IMR-90 (cell line): ENCODE data around the gene SPANXN3. TPM values are rescaled to one million over a fixed set of nuclear protein-coding genes. Genes with fewer than 3 reads are reported as not detected.

Experiments
- ATAC-seq: fragments of 200-7000 bp; cut with Tn5 transposase; 2 replicates; pipeline ENCODE4 v1.9.1; 2020; ENCODE audit warnings: low read depth, mild to moderate bottlenecking, moderate library complexity
- BruUV-seq: library from RNA; stranded (reverse); fragments of 400-500 nt; replicated peaks from 2 replicates; lab custom pipeline; 2021; lab: Mats Ljungman, UMichigan
- CTCF ChIA-PET: fragments of 300-600 bp; formaldehyde crosslinking; extraction: SDS; loops from one replicate; lab custom pipeline; 2021; ENCODE audit warnings: antibody characterized with exemption; lab: Yijun Ruan, JAX
- POLR2A ChIA-PET: fragments of 300-600 bp; sonication (Branson Sonifier 250); formaldehyde crosslinking; loops from one replicate; lab custom pipeline; 2022; ENCODE audit warnings: antibody characterized with exemption; ENCODE audit not compliant: unreplicated experiment; lab: Charles Lee
- DNase-seq: peaks from one replicate; pipeline ENCODE4 v3.0.0; 2013
- H2AFZ ChIP-seq: replicated peaks from 2 replicates; pipeline ENCODE3; 2013; ENCODE audit warnings: low read length, mild to moderate bottlenecking; ENCODE audit not compliant: poor library complexity
- H2AK5ac ChIP-seq: 2 replicates; pipeline ENCODE4 v1.6.1; 2013; ENCODE audit warnings: low read depth, low read length, inconsistent platforms
- H2AK9ac ChIP-seq: replicated peaks from 2 replicates; pipeline ENCODE3; 2013; ENCODE audit warnings: mild to moderate bottlenecking, low read depth, low read length, moderate library complexity; ENCODE audit not compliant: poor library complexity
- H2BK120ac ChIP-seq: 2 replicates; pipeline ENCODE4 v1.6.1; 2013; ENCODE audit warnings: low read depth, low read length, inconsistent platforms
- H2BK15ac ChIP-seq: 3 replicates; pipeline ENCODE4 v1.6.1; 2013; ENCODE audit warnings: low read depth, low read length, inconsistent platforms
- H2BK20ac ChIP-seq: 2 replicates; pipeline ENCODE4 v1.6.1; 2013; ENCODE audit warnings: low read depth, mild to moderate bottlenecking, inconsistent platforms, low read length, moderate library complexity
- H2BK5ac ChIP-seq: 2 replicates; pipeline ENCODE4 v1.6.1; 2013; ENCODE audit warnings: mild to moderate bottlenecking, low read depth, low read length, inconsistent platforms; ENCODE audit not compliant: poor library complexity, severe bottlenecking
- H3K14ac ChIP-seq: replicated peaks from 2 replicates; pipeline ENCODE4 v1.6.1; 2013; ENCODE audit warnings: low read depth, low read length, inconsistent platforms
- H3K18ac ChIP-seq: 2 replicates; pipeline ENCODE4 v1.6.1; 2013; ENCODE audit warnings: low read depth, low read length, control low read depth
- H3K23ac ChIP-seq: 2 replicates; pipeline ENCODE4 v1.6.1; 2013; ENCODE audit warnings: low read depth, low read length, inconsistent platforms
- H3K27ac ChIP-seq: 2 replicates; pipeline ENCODE4 v1.5.1; 2013; ENCODE audit warnings: mild to moderate bottlenecking, control low read depth, low read length; ENCODE audit not compliant: insufficient read depth
- H3K27me3 ChIP-seq: 2 replicates; pipeline ENCODE4 v1.6.1; 2013; ENCODE audit warnings: low read length; ENCODE audit not compliant: control insufficient read depth, insufficient read depth
- H3K36me3 ChIP-seq: 2 replicates; pipeline ENCODE4 v1.6.1; 2013; ENCODE audit warnings: low read length, mixed read lengths; ENCODE audit not compliant: control insufficient read depth, insufficient read depth
- H3K4ac ChIP-seq: 2 replicates; pipeline ENCODE4 v1.6.1; 2013; ENCODE audit warnings: low read depth, low read length, inconsistent platforms
- H3K4me1 ChIP-seq: 2 replicates; pipeline ENCODE4 v1.6.1; 2013; ENCODE audit warnings: low read length, mixed read lengths; ENCODE audit not compliant: control insufficient read depth, insufficient read depth
- H3K4me2 ChIP-seq: 2 replicates; pipeline ENCODE4 v1.6.1; 2013; ENCODE audit warnings: low read depth, mild to moderate bottlenecking, control low read depth, low read length, moderate library complexity
- H3K4me3 ChIP-seq: 2 replicates; pipeline ENCODE4 v1.5.1; 2013; ENCODE audit warnings: low read depth, mild to moderate bottlenecking, control low read depth, low read length, moderate library complexity; ENCODE audit not compliant: insufficient read depth
- H3K56ac ChIP-seq: 2 replicates; pipeline ENCODE4 v1.6.1; 2013; ENCODE audit warnings: low read length, inconsistent platforms; ENCODE audit not compliant: insufficient read depth; ENCODE audit errors: extremely low read depth
- H3K79me1 ChIP-seq, 2 experiments: 2 replicates each; pipeline ENCODE4 v1.6.1; 2013; ENCODE audit warnings: low read length in 2 of 2, inconsistent platforms in 1 of 2, low read depth in 1 of 2
- H3K9ac ChIP-seq: 2 replicates; pipeline ENCODE4 v1.6.1; 2013; ENCODE audit warnings: low read depth, low read length, control low read depth
- H3K9me1 ChIP-seq: 2 replicates; pipeline ENCODE4 v1.6.1; 2013; ENCODE audit warnings: low read length, inconsistent platforms; ENCODE audit not compliant: insufficient read depth
- H3K9me3 ChIP-seq: 2 replicates; pipeline ENCODE4 v1.6.1; 2013; ENCODE audit warnings: low read length; ENCODE audit not compliant: control insufficient read depth, insufficient read depth
- H4K20me1 ChIP-seq: 2 replicates; pipeline ENCODE4 v1.6.1; 2013; ENCODE audit warnings: low read length, inconsistent platforms; ENCODE audit not compliant: insufficient read depth
- H4K5ac ChIP-seq: 2 replicates; pipeline ENCODE4 v1.6.1; 2013; ENCODE audit warnings: mild to moderate bottlenecking, low read depth, low read length, control low read depth
- H4K8ac ChIP-seq, 2 experiments: 2 replicates each; pipeline ENCODE4 v1.6.1; 2013; ENCODE audit warnings: low read depth in 2 of 2, low read length in 2 of 2, control low read depth in 1 of 2, inconsistent platforms in 1 of 2
- H4K91ac ChIP-seq: 2 replicates; pipeline ENCODE4 v1.6.1; 2013; ENCODE audit warnings: low read depth, low read length, inconsistent platforms; ENCODE audit not compliant: insufficient read depth
- BHLHE40 ChIP-seq: fragments of 150-350 bp; IDR thresholded peaks from 2 replicates; pipeline ENCODE4 v1.6.1; 2016; ENCODE audit warnings: mild to moderate bottlenecking, low read depth, low read length
- FOS ChIP-seq: fragments of 150-350 bp; IDR thresholded peaks from 2 replicates; pipeline ENCODE4 v1.6.1; 2016; ENCODE audit warnings: low read depth, low read length
- NFE2L2 ChIP-seq: fragments of 150-350 bp; IDR thresholded peaks from 2 replicates; pipeline ENCODE4 v1.6.1; 2016; ENCODE audit warnings: low read depth, mild to moderate bottlenecking, low read length
- POLR2A ChIP-seq: IDR thresholded peaks from 2 replicates; pipeline ENCODE4 v1.6.1; 2012; ENCODE audit warnings: mild to moderate bottlenecking, low read depth, low read length
- WGBS, 2 experiments: methylation state at CpG; one replicate each; pipeline versions ENCODE4 v1.1.5 to v1.1.7; 2013; ENCODE audit warnings: missing lambda C conversion rate in 2 of 2; ENCODE audit not compliant: insufficient read length in 1 of 2; ENCODE audit errors: extremely low coverage in 2 of 2; 5-methylcytosine and 5-hydroxymethylcytosine counted together
- dilution Hi-C: fragments of 300-500 bp; cut with HindIII; formaldehyde crosslinking; loops from one replicate; pipeline ENCODE4 v1.14.3; 2018; ENCODE audit warnings: low sequenced_read_pairs; ENCODE audit not compliant: unreplicated experiment
- in situ Hi-C: fragments of 300-500 bp; cut with MboI; formaldehyde crosslinking; loops from 3 replicates; pipeline ENCODE4 v1.14.3; 2019; ENCODE audit warnings: low sequenced_read_pairs, inconsistent platforms, mixed read lengths
- intact Hi-C: fragments of 100-400 bp; cut with micrococcal nuclease; formaldehyde crosslinking; loops from 2 replicates; pipeline ENCODE4 v1.10.0; 2022
- polyA plus RNA-seq, 3 experiments: library from polyadenylated mRNA; depleted of rRNA; stranded (reverse); fragments of >200 nt; gene quantifications; 2 replicates each; pipeline ENCODE4 v1.2.3, GENCODE V29; 2012; ENCODE audit warnings: low replicate concordance in 1 of 3
- total RNA-seq: library from RNA; depleted of rRNA; stranded (reverse); fragments of >200 nt; gene quantifications from 2 replicates; pipeline ENCODE4 v1.2.3, GENCODE V29; 2012
- TF ChIP-seq, protein P1 (sequence below): fragments of 150-350 bp; IDR thresholded peaks from 2 replicates; pipeline ENCODE4 v1.6.1; 2016; ENCODE audit warnings: low read depth, mild to moderate bottlenecking, low read length, moderate library complexity, borderline replicate concordance
- TF ChIP-seq, protein P2 (sequence below): conservative IDR thresholded peaks from 2 replicates; pipeline ENCODE4 v1.5.1; 2012; ENCODE audit warnings: mild to moderate bottlenecking, low read depth, low read length, improper control_type of control experiment
- TF ChIP-seq, protein P3 (sequence below): fragments of 150-350 bp; IDR thresholded peaks from 2 replicates; pipeline ENCODE4 v1.6.1; 2017; ENCODE audit warnings: mild to moderate bottlenecking, antibody characterized with exemption, low read length, low read depth

The SPANXN3 gene
- total and polyA plus RNA-seq, 2 of the 4 experiments (the other 2 are of a cell fraction): not detected

DNA sequence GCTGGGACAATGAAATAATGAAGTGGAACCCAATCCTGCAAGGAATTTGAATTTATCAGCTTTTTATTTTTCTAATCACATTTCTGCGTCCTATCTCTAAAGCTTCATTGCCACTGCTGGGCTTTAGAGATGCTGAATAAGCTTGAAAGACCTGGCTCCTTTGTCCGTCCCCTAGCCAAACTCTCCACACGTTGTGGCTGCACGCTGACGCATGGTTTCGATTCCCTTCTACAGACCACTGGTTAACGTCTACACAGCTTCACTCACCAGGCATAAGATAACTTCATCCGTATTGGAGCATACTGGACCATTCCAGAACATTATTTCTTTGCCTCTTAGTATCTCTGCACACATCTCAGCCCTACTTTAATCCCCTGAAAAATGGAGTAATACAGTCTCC, 31.2 kb downstream of the SPANXN3 start:
- no TSS peak for BruUV-seq
- H4K20me1 ChIP-seq: no peaks in the 10 kb centered on the region
- in situ Hi-C loops (no loop called here), dilution Hi-C loops (no loop called here), intact Hi-C loops (no loop called here)
- no peak overlapping the region for H3K18ac ChIP-seq
- no peak overlapping the region for H4K91ac ChIP-seq
- TF ChIP-seq BHLHE40 (no peak), POLR2A (no peak), NFE2L2 (no peak), FOS (no peak)
- TF ChIP-seq, protein P1, sequence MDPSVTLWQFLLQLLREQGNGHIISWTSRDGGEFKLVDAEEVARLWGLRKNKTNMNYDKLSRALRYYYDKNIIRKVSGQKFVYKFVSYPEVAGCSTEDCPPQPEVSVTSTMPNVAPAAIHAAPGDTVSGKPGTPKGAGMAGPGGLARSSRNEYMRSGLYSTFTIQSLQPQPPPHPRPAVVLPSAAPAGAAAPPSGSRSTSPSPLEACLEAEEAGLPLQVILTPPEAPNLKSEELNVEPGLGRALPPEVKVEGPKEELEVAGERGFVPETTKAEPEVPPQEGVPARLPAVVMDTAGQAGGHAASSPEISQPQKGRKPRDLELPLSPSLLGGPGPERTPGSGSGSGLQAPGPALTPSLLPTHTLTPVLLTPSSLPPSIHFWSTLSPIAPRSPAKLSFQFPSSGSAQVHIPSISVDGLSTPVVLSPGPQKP: no peak
- TF ChIP-seq, protein P2, sequence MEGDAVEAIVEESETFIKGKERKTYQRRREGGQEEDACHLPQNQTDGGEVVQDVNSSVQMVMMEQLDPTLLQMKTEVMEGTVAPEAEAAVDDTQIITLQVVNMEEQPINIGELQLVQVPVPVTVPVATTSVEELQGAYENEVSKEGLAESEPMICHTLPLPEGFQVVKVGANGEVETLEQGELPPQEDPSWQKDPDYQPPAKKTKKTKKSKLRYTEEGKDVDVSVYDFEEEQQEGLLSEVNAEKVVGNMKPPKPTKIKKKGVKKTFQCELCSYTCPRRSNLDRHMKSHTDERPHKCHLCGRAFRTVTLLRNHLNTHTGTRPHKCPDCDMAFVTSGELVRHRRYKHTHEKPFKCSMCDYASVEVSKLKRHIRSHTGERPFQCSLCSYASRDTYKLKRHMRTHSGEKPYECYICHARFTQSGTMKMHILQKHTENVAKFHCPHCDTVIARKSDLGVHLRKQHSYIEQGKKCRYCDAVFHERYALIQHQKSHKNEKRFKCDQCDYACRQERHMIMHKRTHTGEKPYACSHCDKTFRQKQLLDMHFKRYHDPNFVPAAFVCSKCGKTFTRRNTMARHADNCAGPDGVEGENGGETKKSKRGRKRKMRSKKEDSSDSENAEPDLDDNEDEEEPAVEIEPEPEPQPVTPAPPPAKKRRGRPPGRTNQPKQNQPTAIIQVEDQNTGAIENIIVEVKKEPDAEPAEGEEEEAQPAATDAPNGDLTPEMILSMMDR: no peak
- TF ChIP-seq, protein P3, sequence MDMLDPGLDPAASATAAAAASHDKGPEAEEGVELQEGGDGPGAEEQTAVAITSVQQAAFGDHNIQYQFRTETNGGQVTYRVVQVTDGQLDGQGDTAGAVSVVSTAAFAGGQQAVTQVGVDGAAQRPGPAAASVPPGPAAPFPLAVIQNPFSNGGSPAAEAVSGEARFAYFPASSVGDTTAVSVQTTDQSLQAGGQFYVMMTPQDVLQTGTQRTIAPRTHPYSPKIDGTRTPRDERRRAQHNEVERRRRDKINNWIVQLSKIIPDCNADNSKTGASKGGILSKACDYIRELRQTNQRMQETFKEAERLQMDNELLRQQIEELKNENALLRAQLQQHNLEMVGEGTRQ: no peak
- no peak overlapping the region for H2BK20ac ChIP-seq
- H3K9me1 ChIP-seq: no peaks in the 10 kb centered on the region
- no peak overlapping the region for H2AK5ac ChIP-seq
- H2BK15ac ChIP-seq: no peak overlapping the region
- no peak for DNase-seq
- no peak overlapping the region for H3K9ac ChIP-seq
- no peak overlapping the region for H3K4me2 ChIP-seq
- H2BK120ac ChIP-seq: no peak overlapping the region
- H3K9me3 ChIP-seq: peaks cover 3% of the 10 kb centered on the region; the same call in 1 of the 2 replicates
- no peak overlapping the region for H2AK9ac ChIP-seq
- H3K4me3 ChIP-seq: no peak overlapping the region
- ChIA-PET CTCF (no interaction called here), POLR2A (no interaction called here)
- no peak overlapping the region for H4K5ac ChIP-seq
- H3K27ac ChIP-seq: no peak overlapping the region
- H3K36me3 ChIP-seq: no peaks in the 10 kb centered on the region
- no peak overlapping the region for H3K56ac ChIP-seq
- no peaks in the 10 kb centered on the region for H3K79me1 ChIP-seq
- no CpG with 5 or more reads among the region's 8 CpGs for WGBS, 2 experiments
- ATAC-seq: no peak
- H4K8ac ChIP-seq: no peak overlapping the region
- no peak overlapping the region for H2BK5ac ChIP-seq
- no peak overlapping the region for H3K23ac ChIP-seq
- H3K14ac ChIP-seq: no peak overlapping the region
- no peak overlapping the region for H2AFZ ChIP-seq
- H3K4ac ChIP-seq: no peak overlapping the region
- H3K27me3 ChIP-seq: no peaks in the 10 kb centered on the region
- no peaks in the 10 kb centered on the region for H3K4me1 ChIP-seq
